Activated B cell treated with CpG ODN at 0.5 μM for 24 hours (primary cell): ENCODE results near the gene SET. TPM values are rescaled to one million over a fixed set of nuclear protein-coding genes. Genes with fewer than 3 reads are reported as not detected.

Experiments
- ATAC-seq: fragments of 200-7000 bp; cut with Tn5 transposase; one replicate; pipeline ENCODE4 v1.10.0; 2021; ENCODE audit warnings: low read depth, mild to moderate bottlenecking, moderate library complexity
- CTCF ChIA-PET: fragments of 350-600 bp; sonication (Branson Sonifier 250); formaldehyde crosslinking; loops from one replicate; lab custom pipeline; 2021; ENCODE audit warnings: antibody characterized with exemption; lab: Charles Lee
- POLR2A ChIA-PET: fragments of 350-600 bp; sonication (Branson Sonifier 250); formaldehyde crosslinking; loops from one replicate; lab custom pipeline; 2021; ENCODE audit warnings: antibody characterized with exemption; lab: Charles Lee
- DNase-seq: peaks from one replicate; pipeline ENCODE4 v3.0.0; 2022
- H3K27ac Mint-ChIP-seq: one replicate; pipeline ENCODE4 v1.8.0; 2020; ENCODE audit warnings: mixed read lengths
- H3K27me3 Mint-ChIP-seq: one replicate; pipeline ENCODE4 v1.8.0; 2021; ENCODE audit warnings: mixed read lengths
- H3K36me3 Mint-ChIP-seq: one replicate; pipeline ENCODE4 v1.8.0; 2021; ENCODE audit warnings: low read depth, mixed read lengths
- H3K4me1 Mint-ChIP-seq: one replicate; pipeline ENCODE4 v1.8.0; 2021; ENCODE audit warnings: mixed read lengths
- H3K4me3 Mint-ChIP-seq: one replicate; pipeline ENCODE4 v1.8.0; 2020; ENCODE audit warnings: mild to moderate bottlenecking, mixed read lengths
- H3K9me3 Mint-ChIP-seq: one replicate; pipeline ENCODE4 v1.8.0; 2020; ENCODE audit warnings: mixed read lengths
- CTCF ChIP-seq: fragments of 200-600 bp; IDR thresholded peaks from one replicate; pipeline ENCODE4 v1.8.0; 2022; ENCODE audit warnings: antibody characterized with exemption, mild to moderate bottlenecking
- intact Hi-C: fragments of 100-400 bp; cut with micrococcal nuclease; formaldehyde crosslinking; loops from one replicate; pipeline ENCODE4 v1.15.1; 2024
- total RNA-seq: library from RNA; stranded (reverse); gene quantifications from 2 replicates; pipeline ENCODE4 v1.2.3, GENCODE V29; 2022

The SET gene
- total RNA-seq, 1 donor from 2014 or later, result 762 TPM

- TF ChIP-seq CTCF, result no peak
- no peak for ATAC-seq
- ChIA-PET POLR2A (no interaction called here), CTCF (no interaction called here)
- Mint-ChIP-seq H3K27me3 (no peaks in the 10 kb centered on the region), H3K36me3 (peaks cover 31% of the 10 kb centered on the region), H3K4me1 (peaks cover 28% of the 10 kb centered on the region), H3K27ac (peak overlapping the region; percentile 35), H3K4me3 (no peak overlapping the region), H3K9me3 (no peaks in the 10 kb centered on the region)
- intact Hi-C loops, result no loop called here
- no peak for DNase-seq
Measured at GRCh38 chr9:128720841-128721486, 31.9 kb downstream of the SET start.

DNA sequence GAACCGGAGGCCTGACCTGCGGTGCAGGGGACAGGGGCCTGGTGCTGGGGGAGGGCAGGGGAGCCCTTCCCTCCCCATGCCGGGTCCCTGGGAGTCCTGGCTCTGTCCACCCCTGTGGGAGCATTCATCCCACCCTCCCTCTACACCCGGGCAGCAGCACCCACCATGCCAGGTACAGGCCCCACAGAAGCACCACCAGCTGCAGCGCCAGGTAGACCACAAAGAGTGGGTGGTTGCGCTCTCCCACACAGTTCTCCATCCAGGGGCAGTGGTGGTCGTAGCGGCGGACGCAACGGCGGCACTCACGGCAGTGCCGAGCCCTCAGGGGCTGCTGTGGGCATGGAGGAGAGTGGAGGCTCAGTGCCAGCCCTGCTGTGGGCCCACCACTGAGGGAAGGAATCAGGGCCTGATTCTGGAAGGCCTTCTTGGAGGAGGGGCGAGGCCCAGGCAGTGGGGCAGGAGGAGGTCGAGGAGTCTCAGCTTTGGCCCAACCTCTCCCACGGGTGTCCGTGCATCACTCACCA is 32.5 kb downstream of the SET start:
- no peak for TF ChIP-seq CTCF
- Mint-ChIP-seq H3K27ac (peak overlapping the region; percentile 89), H3K4me1 (peaks cover 28% of the 10 kb centered on the region), H3K27me3 (no peaks in the 10 kb centered on the region), H3K36me3 (peaks cover 31% of the 10 kb centered on the region), H3K4me3 (no peak overlapping the region), H3K9me3 (no peaks in the 10 kb centered on the region)
- intact Hi-C loops, result no loop called here
- DNase-seq (no peak), ATAC-seq (no peak)
- POLR2A ChIA-PET, result interaction anchor here (1.1 kb wide), 1 partner anchor 18 kb away, joined by 4 read pairs; no protein-coding TSS in a partner anchor
- CTCF ChIA-PET, result no interaction called here

- no peak for DNase-seq
- Mint-ChIP-seq H3K36me3 (peaks cover 31% of the 10 kb centered on the region), H3K27ac (peak overlapping the region; percentile 89), H3K9me3 (no peaks in the 10 kb centered on the region), H3K4me3 (peak overlapping the region; percentile 92), H3K4me1 (peaks cover 28% of the 10 kb centered on the region), H3K27me3 (no peaks in the 10 kb centered on the region)
- intact Hi-C loops, result no loop called here
- no peak for TF ChIP-seq CTCF
- ATAC-seq, result no peak
- ChIA-PET CTCF (no interaction called here), POLR2A (interaction anchor here (0.6 to 2.5 kb wide), 12 partner anchors 18 to 227 kb away, joined by 3 to 21 read pairs (median 4); no protein-coding TSS in a partner anchor)
Measured at GRCh38 chr9:128722380-128723351, 33.6 kb downstream of the SET start.

GRCh38 chr9:128723352-128723865 is 34.4 kb downstream of the SET start:
- CTCF ChIA-PET, result no interaction called here
- TF ChIP-seq CTCF, result no peak
- Mint-ChIP-seq H3K4me1 (peaks cover 28% of the 10 kb centered on the region), H3K9me3 (no peaks in the 10 kb centered on the region), H3K27ac (peak overlapping the region; percentile 89), H3K36me3 (peaks cover 31% of the 10 kb centered on the region), H3K27me3 (no peaks in the 10 kb centered on the region), H3K4me3 (peak overlapping the region; percentile 92)
- DNase-seq, result no peak
- intact Hi-C loops, result no loop called here
- POLR2A ChIA-PET, result interaction anchor here (0.6 to 2.5 kb wide), 25 partner anchors 9 to 1268 kb away, joined by 3 to 21 read pairs (median 4); partner anchors contain the start of genes GLE1, SH3GLB2 and ZER1
- no peak for ATAC-seq
